Skeletal muscle tissue (tissue), 4 donors: Measurements from ENCODE around the gene RIMBP2. TPM values are rescaled to one million over a fixed set of nuclear protein-coding genes. Genes with fewer than 3 reads are reported as not detected.

ENCODE experiments used
- H3K27ac ChIP-seq: one replicate; pipeline ENCODE4 v1.7.0; 2013; ENCODE audit warnings: mild to moderate bottlenecking, low read depth, low read length, inconsistent platforms
- H3K27me3 ChIP-seq, 3 donors: one replicate each; pipeline ENCODE4 v1.7.0; 2013; ENCODE audit warnings: low read length in 3 of 3; ENCODE audit not compliant: control insufficient read depth in 3 of 3, insufficient read depth in 3 of 3
- H3K36me3 ChIP-seq, 3 donors: one replicate each; pipeline ENCODE4 v1.7.0; 2013; ENCODE audit warnings: low read length in 3 of 3; ENCODE audit not compliant: control insufficient read depth in 3 of 3, insufficient read depth in 3 of 3
- H3K4me1 ChIP-seq, 3 donors: one replicate each; pipeline ENCODE4 v1.7.0; 2013; ENCODE audit warnings: low read length in 3 of 3, mild to moderate bottlenecking in 3 of 3; ENCODE audit not compliant: control insufficient read depth in 3 of 3, insufficient read depth in 3 of 3
- H3K4me3 ChIP-seq, 3 donors: one replicate each; pipeline ENCODE4 v1.7.0; 2013; ENCODE audit warnings: low read length in 3 of 3
- H3K9ac ChIP-seq, 3 donors: one replicate each; pipeline ENCODE4 v1.7.0; 2013; ENCODE audit warnings: low read length in 3 of 3, mild to moderate bottlenecking in 3 of 3, moderate library complexity in 2 of 3, low read depth in 1 of 3
- H3K9me3 ChIP-seq, 3 donors: one replicate each; pipeline ENCODE4 v1.7.0; 2013; ENCODE audit warnings: low read length in 3 of 3; ENCODE audit not compliant: control insufficient read depth in 3 of 3
- total RNA-seq: library from RNA; depleted of rRNA; stranded (reverse); fragments of >200 nt; gene quantifications from one replicate; pipeline ENCODE4 v1.2.3, GENCODE V29; 2014
- donor health status: Osteomylitis.

RIMBP2 gene
- total RNA-seq, 1 donor from 2014 or later, result 2.6 TPM

DNA sequence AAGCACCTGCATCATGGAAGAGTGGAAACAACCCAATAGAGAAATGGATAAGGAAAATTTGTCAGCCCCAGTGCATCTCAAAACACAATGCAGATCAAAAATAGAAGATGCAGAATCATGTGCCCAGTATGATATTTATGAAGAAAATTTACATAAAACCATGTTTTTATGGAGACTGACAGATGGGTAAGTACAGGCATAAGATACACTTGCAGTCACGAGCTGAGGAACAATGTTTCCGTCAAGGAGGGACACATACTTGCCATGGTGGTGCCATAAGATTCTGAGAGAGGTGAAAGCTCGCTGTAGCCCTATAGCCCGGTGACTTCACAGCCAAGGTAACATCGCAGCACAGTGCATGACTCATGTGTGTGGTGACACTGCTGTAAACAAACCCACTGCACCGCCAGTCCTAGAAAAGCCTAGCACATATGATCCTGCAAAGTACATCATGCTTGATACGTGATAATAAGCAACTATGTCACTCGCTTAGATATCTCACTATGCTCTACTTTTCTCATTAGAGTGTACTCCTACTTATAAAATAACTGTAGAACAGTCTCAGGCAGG is 112.6 kb downstream of the RIMBP2 start:
- Histone ChIP-seq H3K9ac (no peak overlapping the region), H3K4me1 (no peaks in the 10 kb centered on the region), H3K36me3 (no peaks in the 10 kb centered on the region), H3K27me3 (no peaks in the 10 kb centered on the region), H3K27ac (no peak overlapping the region), H3K4me3 (no peak overlapping the region), H3K9me3 (no peaks in the 10 kb centered on the region)

DNA sequence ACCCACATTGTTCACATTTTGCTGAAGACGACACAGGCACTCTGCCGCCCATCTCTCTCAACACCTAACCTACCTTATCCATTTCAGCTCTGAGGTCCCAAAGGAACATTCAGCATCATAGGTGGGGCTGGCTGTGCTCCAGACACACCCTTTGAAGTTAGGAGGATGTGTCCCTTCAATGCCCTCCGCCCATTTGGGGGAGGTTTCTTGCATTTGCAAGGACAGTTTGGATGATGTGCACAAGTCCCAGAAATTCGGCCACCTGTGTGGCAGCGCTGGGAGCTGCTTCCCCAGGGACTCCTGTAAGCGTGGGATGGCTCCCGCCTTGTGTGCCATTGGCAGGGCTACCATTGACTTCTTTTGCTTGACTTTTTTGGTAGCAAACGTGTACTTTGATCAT is 113.8 kb downstream of the RIMBP2 start:
- H3K27me3 ChIP-seq, result no peaks in the 10 kb centered on the region
- H3K36me3 ChIP-seq, result no peaks in the 10 kb centered on the region
- no peak overlapping the region for H3K27ac ChIP-seq
- no peaks in the 10 kb centered on the region for H3K4me1 ChIP-seq
- H3K9ac ChIP-seq, result no peak overlapping the region
- no peak overlapping the region for H3K4me3 ChIP-seq
- no peaks in the 10 kb centered on the region for H3K9me3 ChIP-seq

- Histone ChIP-seq H3K27me3 (no peaks in the 10 kb centered on the region), H3K4me3 (no peak overlapping the region), H3K4me1 (no peaks in the 10 kb centered on the region), H3K9ac (no peak overlapping the region), H3K27ac (no peak overlapping the region), H3K36me3 (no peaks in the 10 kb centered on the region), H3K9me3 (no peaks in the 10 kb centered on the region)
Observed at GRCh38 chr12:130601327-130601726, 114.8 kb downstream of the RIMBP2 start.

- no peak overlapping the region for H3K27ac ChIP-seq
- no peak overlapping the region for H3K4me3 ChIP-seq
- H3K4me1 ChIP-seq, result no peaks in the 10 kb centered on the region
- H3K9ac ChIP-seq, result no peak overlapping the region
- H3K9me3 ChIP-seq, result no peaks in the 10 kb centered on the region
- H3K36me3 ChIP-seq, result no peaks in the 10 kb centered on the region
- no peaks in the 10 kb centered on the region for H3K27me3 ChIP-seq
Observed at GRCh38 chr12:130596241-130596640, 119.9 kb downstream of the RIMBP2 start.

DNA sequence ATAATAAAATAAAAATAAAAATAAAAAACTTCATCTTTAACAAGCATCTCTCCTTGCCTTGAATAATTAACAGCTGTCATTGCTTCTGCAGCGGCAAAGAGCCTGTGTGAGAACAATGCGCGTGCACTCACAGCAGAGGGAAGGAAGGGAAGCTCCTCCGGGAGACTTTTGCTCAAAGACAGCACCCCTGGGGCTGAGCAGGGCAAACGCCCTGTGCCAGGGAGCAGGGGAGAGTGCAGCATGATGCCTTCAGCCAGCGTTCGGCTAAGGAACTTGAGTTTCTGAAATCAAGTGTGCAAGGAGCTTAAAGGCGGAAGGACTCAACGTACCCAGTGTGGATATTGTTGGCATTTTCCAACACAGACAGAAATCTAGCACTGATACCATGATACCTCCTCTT is 120.5 kb downstream of the RIMBP2 start:
- Histone ChIP-seq H3K9ac (no peak overlapping the region), H3K27me3 (no peaks in the 10 kb centered on the region), H3K9me3 (no peaks in the 10 kb centered on the region), H3K36me3 (no peaks in the 10 kb centered on the region), H3K4me3 (no peak overlapping the region), H3K4me1 (no peaks in the 10 kb centered on the region), H3K27ac (no peak overlapping the region)

GRCh38 chr12:130593056-130593455 is 123.0 kb downstream of the RIMBP2 start:
- no peak overlapping the region for H3K27ac ChIP-seq
- no peaks in the 10 kb centered on the region for H3K9me3 ChIP-seq
- H3K27me3 ChIP-seq, result peaks cover 0 to 7% (median 0%) of the 10 kb centered on the region in 3 donors
- no peaks in the 10 kb centered on the region for H3K36me3 ChIP-seq
- H3K4me1 ChIP-seq, result no peaks in the 10 kb centered on the region
- no peak overlapping the region for H3K9ac ChIP-seq
- no peak overlapping the region for H3K4me3 ChIP-seq

DNA sequence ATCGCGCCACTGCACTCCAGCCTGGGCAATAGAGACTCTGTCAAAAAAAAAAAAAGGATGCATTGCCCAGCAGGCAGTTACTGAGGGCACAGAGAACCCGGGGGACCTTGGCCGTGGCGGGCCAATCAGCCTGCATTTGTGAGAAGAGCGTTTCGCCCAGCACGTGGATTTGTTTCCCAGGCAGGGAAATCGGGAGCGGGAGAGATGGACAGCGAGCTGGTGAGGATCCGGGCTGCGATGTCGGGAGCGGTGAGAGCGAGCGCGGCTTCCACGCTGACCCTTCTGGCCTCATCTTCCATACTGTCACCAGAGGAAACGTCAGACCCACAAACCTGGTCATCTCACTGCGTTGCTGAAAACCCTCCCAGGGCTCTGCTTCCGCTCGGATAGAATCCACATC is 123.5 kb downstream of the RIMBP2 start:
- H3K36me3 ChIP-seq, result no peaks in the 10 kb centered on the region
- peaks cover 0 to 7% (median 0%) of the 10 kb centered on the region in 3 donors for H3K27me3 ChIP-seq
- no peak overlapping the region for H3K4me3 ChIP-seq
- H3K27ac ChIP-seq, result no peak overlapping the region
- H3K9ac ChIP-seq, result no peak overlapping the region
- no peaks in the 10 kb centered on the region for H3K4me1 ChIP-seq
- no peaks in the 10 kb centered on the region for H3K9me3 ChIP-seq

- Histone ChIP-seq H3K27me3 (peaks cover 0 to 7% (median 0%) of the 10 kb centered on the region in 3 donors), H3K4me3 (no peak overlapping the region), H3K27ac (no peak overlapping the region), H3K9me3 (no peaks in the 10 kb centered on the region), H3K36me3 (no peaks in the 10 kb centered on the region), H3K4me1 (no peaks in the 10 kb centered on the region), H3K9ac (no peak overlapping the region)
Observed at GRCh38 chr12:130591736-130592135, 124.4 kb downstream of the RIMBP2 start.

DNA sequence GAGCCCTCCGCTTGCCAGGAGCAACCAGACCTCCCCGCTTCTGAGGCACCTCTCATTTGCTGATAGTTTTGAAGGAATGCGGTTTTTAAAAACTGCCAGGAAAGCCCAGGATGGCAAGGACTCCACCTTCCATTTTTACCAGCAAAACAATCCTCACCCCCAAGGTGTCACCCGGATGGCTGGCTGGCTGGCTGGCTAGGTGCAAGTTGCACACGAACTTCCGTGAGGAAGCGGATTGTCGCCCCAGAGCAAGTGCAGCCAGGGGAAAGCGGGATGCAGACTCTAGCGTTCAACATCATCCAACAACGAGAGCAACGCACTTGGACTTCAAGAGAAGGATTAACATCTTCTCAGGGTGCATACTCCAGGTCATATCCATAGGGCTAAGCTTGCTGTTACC is 125.4 kb downstream of the RIMBP2 start:
- no peak overlapping the region for H3K4me3 ChIP-seq

DNA sequence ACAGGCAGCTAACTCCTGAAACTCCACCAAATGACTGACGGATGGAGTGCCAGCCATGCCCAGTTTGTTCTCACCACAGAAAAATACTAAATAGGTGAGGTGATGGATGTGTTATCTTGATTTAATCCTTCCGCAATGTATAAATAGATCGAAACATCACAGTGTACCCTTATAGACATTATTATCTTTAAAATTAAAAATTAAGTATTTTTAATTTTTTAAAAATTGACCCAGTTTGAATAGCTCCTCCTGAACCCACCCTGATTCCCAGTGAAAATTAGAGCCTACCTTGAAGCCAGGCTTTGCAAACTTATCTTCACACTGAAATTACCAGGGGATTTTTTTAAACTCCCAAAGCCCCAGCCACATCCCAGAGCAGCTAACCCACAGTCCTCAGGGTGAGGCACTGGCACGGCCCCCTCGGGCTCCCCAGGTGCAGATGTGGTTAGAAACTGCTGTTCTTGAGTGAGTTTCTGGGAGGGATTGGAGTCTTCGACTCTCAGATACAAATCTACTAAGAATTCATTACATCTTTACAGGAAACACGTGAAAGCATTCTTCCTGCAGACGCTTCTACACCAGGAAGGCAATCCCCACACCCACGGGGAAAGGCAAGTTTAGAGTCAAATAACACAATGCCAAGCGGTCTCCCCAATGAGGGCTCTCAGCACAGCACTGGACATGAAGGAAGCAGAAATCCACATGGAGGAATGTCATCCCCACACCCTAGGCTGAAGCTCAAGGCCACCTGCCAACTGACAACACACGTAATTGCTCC is 126.4 kb downstream of the RIMBP2 start:
- no peak overlapping the region for H3K27ac ChIP-seq
- no peak overlapping the region for H3K4me3 ChIP-seq
- H3K36me3 ChIP-seq, result no peaks in the 10 kb centered on the region
- no peaks in the 10 kb centered on the region for H3K9me3 ChIP-seq
- H3K9ac ChIP-seq, result no peak overlapping the region
- H3K4me1 ChIP-seq, result no peaks in the 10 kb centered on the region
- H3K27me3 ChIP-seq, result peaks cover 0 to 7% (median 0%) of the 10 kb centered on the region in 3 donors

More for the DNA sequence above, 125.4 kb downstream of the RIMBP2 start:
- no peaks in the 10 kb centered on the region for H3K4me1 ChIP-seq
- no peak overlapping the region for H3K9ac ChIP-seq
- H3K27ac ChIP-seq, result no peak overlapping the region
- H3K36me3 ChIP-seq, result no peaks in the 10 kb centered on the region
- H3K9me3 ChIP-seq, result no peaks in the 10 kb centered on the region
- peaks cover 0 to 7% (median 0%) of the 10 kb centered on the region in 3 donors for H3K27me3 ChIP-seq
